Fibroblast of lung (primary cell): Measurements from ENCODE around the gene IGF2R. TPM values are rescaled to one million over a fixed set of nuclear protein-coding genes. Genes with fewer than 3 reads are reported as not detected.

Experiments
- DNase-seq, 2 donors: peaks; one replicate each; pipeline versions ENCODE4 v3.0.0 to v3.0.0-alpha.2; 2010; ENCODE audit warnings: low read depth in 2 of 2
- H2AFZ ChIP-seq: 2 replicates; pipeline ENCODE4 v1.5.1; 2012; ENCODE audit warnings: low read length, control low read depth, inconsistent platforms
- H3K27ac ChIP-seq: 2 replicates; pipeline ENCODE4 v1.5.1; 2011; ENCODE audit warnings: low read length, control low read depth; ENCODE audit not compliant: insufficient read depth
- H3K27me3 ChIP-seq: 2 replicates; pipeline ENCODE4 v1.5.1; 2011; ENCODE audit warnings: mild to moderate bottlenecking, low read length; ENCODE audit not compliant: control insufficient read depth, insufficient read depth
- H3K36me3 ChIP-seq: 2 replicates; pipeline ENCODE4 v1.5.1; 2011; ENCODE audit warnings: low read length; ENCODE audit not compliant: control insufficient read depth, insufficient read depth
- H3K4me1 ChIP-seq: 2 replicates; pipeline ENCODE4 v1.5.1; 2011; ENCODE audit warnings: low read length; ENCODE audit not compliant: control insufficient read depth, insufficient read depth; ENCODE audit errors: extremely low read depth
- H3K4me2 ChIP-seq: 2 replicates; pipeline ENCODE4 v1.5.1; 2011; ENCODE audit warnings: low read length, control low read depth; ENCODE audit not compliant: insufficient read depth; ENCODE audit errors: extremely low read depth
- H3K4me3 ChIP-seq, 4 experiments: fragments of 200-600 bp in 1 of 4; sonication (generic) in 1 of 4; replicated peaks in 1 of 4; 2 replicates each; pipeline ENCODE4 v1.5.1; 2011 to 2016; ENCODE audit warnings: low read length in 4 of 4, low read depth in 3 of 4, mild to moderate bottlenecking in 3 of 4, control low read depth in 2 of 4, inconsistent platforms in 1 of 4, mixed read lengths in 1 of 4; ENCODE audit not compliant: insufficient read depth in 1 of 4; ENCODE audit errors: control extremely low read depth in 1 of 4
- H3K79me2 ChIP-seq: 2 replicates; pipeline ENCODE4 v1.5.1; 2012; ENCODE audit warnings: mild to moderate bottlenecking, low read length, inconsistent platforms; ENCODE audit not compliant: control insufficient read depth, insufficient read depth
- H3K9ac ChIP-seq: 2 replicates; pipeline ENCODE4 v1.5.1; 2011; ENCODE audit warnings: mild to moderate bottlenecking, low read length, control low read depth; ENCODE audit not compliant: insufficient read depth
- H3K9me3 ChIP-seq: 2 replicates; pipeline ENCODE4 v1.5.1; 2012; ENCODE audit warnings: low read depth, low read length; ENCODE audit not compliant: control insufficient read depth, insufficient read depth
- H4K20me1 ChIP-seq: 2 replicates; pipeline ENCODE4 v1.5.1; 2011; ENCODE audit warnings: low read length; ENCODE audit not compliant: control insufficient read depth, insufficient read depth; ENCODE audit errors: extremely low read depth
- CTCF ChIP-seq, 2 donors: IDR thresholded peaks in 1 of 2; conservative IDR thresholded peaks in 1 of 2; 1 replicate in 1 of 2; 2 replicates in 1 of 2; pipeline ENCODE4 v1.5.1; 2011 to 2012; ENCODE audit warnings: low read length in 2 of 2, control low read depth in 1 of 2, inconsistent platforms in 1 of 2, low read depth in 1 of 2, mild to moderate bottlenecking in 1 of 2
- EZH2 ChIP-seq: IDR thresholded peaks from 2 replicates; pipeline ENCODE4 v1.5.1; 2012; ENCODE audit warnings: low read length, control low read depth, mild to moderate bottlenecking; ENCODE audit errors: missing control alignments
- polyA plus RNA-seq, 2 donors: library from polyadenylated mRNA; depleted of rRNA in 1 of 2; stranded (reverse) in 1 of 2; unstranded in 1 of 2; fragments of >200 nt; gene quantifications; 2 replicates each; pipeline ENCODE4 v1.2.1, GENCODE V29; 2011 to 2012; ENCODE audit warnings: missing spikeins in 1 of 2
- total RNA-seq: library from RNA; depleted of rRNA; stranded (reverse); fragments of >200 nt; gene quantifications from 2 replicates; pipeline ENCODE4 v1.2.1, GENCODE V29; 2014

IGF2R gene
- total and polyA plus RNA-seq, 2 donors (not counting 1 experiment from before 2014, with no cell fraction given) = 37.6 to 300 TPM

- Histone ChIP-seq H4K20me1 (no peaks in the 10 kb centered on the region), H3K4me2 (peak overlapping the region; percentile 72), H3K27ac (peak overlapping the region; percentile 91), H3K4me1 (peaks cover 19% of the 10 kb centered on the region), H3K4me3 (no peak overlapping the region), H3K79me2 (peaks cover 2% of the 10 kb centered on the region), H2AFZ (no peak overlapping the region), H3K9ac (peak overlapping the region; percentile 51), H3K36me3 (peaks cover 27% of the 10 kb centered on the region), H3K9me3 (no peaks in the 10 kb centered on the region), H3K27me3 (no peaks in the 10 kb centered on the region)
- peak; percentile 97 for DNase-seq
- TF ChIP-seq EZH2 = no peak
- peak in 1 of 2 donors; percentile 3 for TF ChIP-seq CTCF (conservative IDR thresholded peaks at IDR 0.05 in 1 of 2, IDR thresholded peaks at IDR 0.05 in 1 of 2; ENCODE audit: low read depth in 1 of 2, low read length in 2 of 2)
Observed at GRCh38 chr6:160030103-160030502, 61.2 kb downstream of the IGF2R start.

DNA sequence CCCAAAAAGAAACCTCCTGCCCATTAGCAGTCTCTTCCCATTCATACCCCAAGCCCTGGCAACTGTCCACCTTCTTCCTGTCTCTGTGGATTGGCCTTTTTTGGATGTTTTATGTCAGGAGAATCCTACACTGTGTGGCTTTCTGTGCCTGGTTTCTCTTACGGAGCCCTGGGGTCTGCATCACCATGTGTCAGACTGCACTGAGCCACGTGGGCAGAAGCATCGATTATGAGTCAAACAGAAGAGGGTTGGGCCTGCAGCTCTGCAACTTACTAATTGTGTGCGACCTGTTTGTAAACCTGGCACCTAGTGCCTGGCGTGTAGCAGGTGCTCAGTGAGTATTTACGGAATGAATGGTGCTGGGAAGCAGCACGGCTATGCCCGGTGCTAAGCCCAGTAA, 62.6 kb downstream of the IGF2R start:
- TF ChIP-seq EZH2 (no peak), CTCF (conservative IDR thresholded peaks at IDR 0.05 in 1 of 2, IDR thresholded peaks at IDR 0.05 in 1 of 2; ENCODE audit: low read depth in 1 of 2, low read length in 2 of 2) (no peak)
- H3K27ac ChIP-seq = peak overlapping the region; percentile 91
- H3K36me3 ChIP-seq = peaks cover 37% of the 10 kb centered on the region
- H3K79me2 ChIP-seq = peaks cover 2% of the 10 kb centered on the region
- no peak overlapping the region for H3K4me3 ChIP-seq
- peaks cover 28% of the 10 kb centered on the region for H3K4me1 ChIP-seq
- no peaks in the 10 kb centered on the region for H4K20me1 ChIP-seq
- peak; percentile 38 to 59 for DNase-seq
- no peak overlapping the region for H2AFZ ChIP-seq
- H3K9ac ChIP-seq = no peak overlapping the region
- H3K4me2 ChIP-seq = no peak overlapping the region
- H3K27me3 ChIP-seq = no peaks in the 10 kb centered on the region
- H3K9me3 ChIP-seq = no peaks in the 10 kb centered on the region

DNA sequence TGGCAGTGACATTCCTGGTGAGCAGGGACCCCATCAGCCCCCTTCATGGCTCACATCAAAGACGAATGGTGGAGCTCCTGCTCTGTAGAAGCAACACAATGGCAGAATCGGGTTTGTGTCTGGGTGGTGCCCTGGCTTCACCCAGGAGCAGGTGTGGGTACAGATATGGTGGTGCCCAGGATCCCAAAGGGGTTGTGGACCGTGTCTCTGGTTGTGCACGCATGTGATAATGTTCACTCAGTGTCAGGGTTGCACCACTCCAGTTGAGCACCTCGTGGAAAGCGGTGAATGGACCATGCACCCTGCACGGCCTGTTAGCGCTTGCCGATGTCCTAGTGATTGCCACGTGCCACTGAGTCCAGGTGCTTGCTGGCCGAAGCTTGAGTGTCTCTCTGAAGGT, 63.0 kb downstream of the IGF2R start:
- Histone ChIP-seq H3K27ac (peak overlapping the region; percentile 91), H3K4me1 (peaks cover 31% of the 10 kb centered on the region), H3K9me3 (no peaks in the 10 kb centered on the region), H4K20me1 (no peaks in the 10 kb centered on the region), H3K4me3 (no peak overlapping the region), H3K4me2 (no peak overlapping the region), H3K27me3 (no peaks in the 10 kb centered on the region), H3K9ac (no peak overlapping the region), H3K79me2 (peaks cover 2% of the 10 kb centered on the region), H3K36me3 (peaks cover 37% of the 10 kb centered on the region), H2AFZ (no peak overlapping the region)
- TF ChIP-seq EZH2 (no peak), CTCF (conservative IDR thresholded peaks at IDR 0.05 in 1 of 2, IDR thresholded peaks at IDR 0.05 in 1 of 2; ENCODE audit: low read depth in 1 of 2, low read length in 2 of 2) (no peak)
- DNase-seq = no peak
